Thoracic aorta (tissue), 2 donors: Measurements from ENCODE around the gene ZYX. TPM values are rescaled to one million over a fixed set of nuclear protein-coding genes. Genes with fewer than 3 reads are reported as not detected.

ENCODE experiments used
- ATAC-seq: fragments of 150-250 bp; one replicate; pipeline ENCODE4 v1.8.0; 2017; ENCODE audit warnings: low read depth; ENCODE audit not compliant: insufficient number of reproducible peaks, low FRiP score
- DNase-seq: peaks from one replicate; pipeline ENCODE4 v3.0.0-alpha.2; 2020; ENCODE audit warnings: low spot score
- H3K27ac ChIP-seq, 2 donors: fragments of 200-600 bp; sonication (generic); 1 replicate in 1 of 2; 2 replicates in 1 of 2; pipeline ENCODE4 v1.5.1; 2016; ENCODE audit warnings: mild to moderate bottlenecking in 2 of 2, moderate library complexity in 2 of 2
- H3K27me3 ChIP-seq: fragments of 200-600 bp; sonication (generic); replicated peaks from 2 replicates; pipeline ENCODE4 v1.6.0; 2016; ENCODE audit warnings: mild to moderate bottlenecking; ENCODE audit not compliant: insufficient read depth
- H3K36me3 ChIP-seq: fragments of 200-600 bp; sonication (generic); one replicate; pipeline ENCODE4 v1.5.1; 2016
- H3K4me1 ChIP-seq, 2 donors: fragments of 200-600 bp; sonication (generic); 1 replicate in 1 of 2; 2 replicates in 1 of 2; pipeline versions ENCODE4 v1.5.1 to v1.6.0; 2016; ENCODE audit warnings: low read depth in 2 of 2, mild to moderate bottlenecking in 1 of 2; ENCODE audit not compliant: control insufficient read depth in 1 of 2
- H3K4me3 ChIP-seq: fragments of 200-600 bp; sonication (generic); 2 replicates; pipeline ENCODE4 v1.5.1; 2016; ENCODE audit warnings: mild to moderate bottlenecking
- H3K9me3 ChIP-seq: fragments of 200-600 bp; sonication (generic); 2 replicates; pipeline ENCODE4 v1.5.1; 2016
- CTCF ChIP-seq: fragments of 200-600 bp; sonication (generic); IDR thresholded peaks from one replicate; pipeline ENCODE4 v1.5.1; 2019; ENCODE audit warnings: antibody characterized with exemption
- total RNA-seq, 2 donors: library from RNA; depleted of rRNA; stranded (reverse); fragments of >200 nt; gene quantifications; one replicate each; pipeline versions ENCODE4 v1.1.0 to v1.2.3, GENCODE V29; 2016

Gene ZYX
- total RNA-seq, 2 donors from 2014 or later, result 234 to 287 TPM

- Histone ChIP-seq H3K27ac (no peak overlapping the region), H3K4me1 (no peaks in the 10 kb centered on the region), H3K9me3 (no peaks in the 10 kb centered on the region), H3K27me3 (no peaks in the 10 kb centered on the region), H3K36me3 (no peaks in the 10 kb centered on the region), H3K4me3 (no peak overlapping the region)
- no peak for DNase-seq
- ATAC-seq, result no peak
- TF ChIP-seq CTCF, result no peak
Observed at GRCh38 chr7:143369678-143370651, 11.2 kb upstream of the ZYX start.

- Histone ChIP-seq H3K9me3 (no peaks in the 10 kb centered on the region), H3K4me1 (peaks cover 0 to 13% of the 10 kb centered on the region in 2 donors), H3K27me3 (no peaks in the 10 kb centered on the region), H3K4me3 (no peak overlapping the region), H3K27ac (no peak overlapping the region), H3K36me3 (no peaks in the 10 kb centered on the region)
- DNase-seq, result no peak
- TF ChIP-seq CTCF, result no peak
- no peak for ATAC-seq
Observed at GRCh38 chr7:143372070-143372469, 9.1 kb upstream of the ZYX start.

- peaks cover 7 to 24% of the 10 kb centered on the region in 2 donors for H3K4me1 ChIP-seq
- TF ChIP-seq CTCF, result no peak
- no peak overlapping the region for H3K4me3 ChIP-seq
- no peak overlapping the region for H3K27ac ChIP-seq
- no peak for ATAC-seq
- H3K27me3 ChIP-seq, result no peaks in the 10 kb centered on the region
- no peak for DNase-seq
- H3K9me3 ChIP-seq, result no peaks in the 10 kb centered on the region
- no peaks in the 10 kb centered on the region for H3K36me3 ChIP-seq
Observed at GRCh38 chr7:143373255-143373794, 7.8 kb upstream of the ZYX start.

DNA sequence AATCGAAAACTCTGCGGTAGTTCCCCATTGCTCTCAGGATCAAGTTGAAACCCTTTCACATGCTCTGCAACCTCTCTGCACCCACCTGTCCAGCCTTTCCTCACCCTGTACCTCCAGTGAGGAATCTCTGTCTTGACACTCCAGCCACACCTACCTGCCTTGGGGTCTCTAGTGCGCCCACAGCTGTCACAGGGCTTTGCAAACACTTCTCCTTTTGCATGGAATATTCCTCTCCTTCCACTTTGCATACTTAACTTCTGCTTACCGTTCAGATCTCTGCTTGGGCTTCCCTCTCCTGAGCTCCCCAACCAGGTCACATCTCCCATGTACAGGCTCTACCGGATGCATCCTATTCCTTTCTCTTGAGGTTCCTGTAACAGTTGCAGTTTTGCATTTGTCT is 6.6 kb upstream of the ZYX start:
- Histone ChIP-seq H3K36me3 (no peaks in the 10 kb centered on the region), H3K9me3 (no peaks in the 10 kb centered on the region), H3K27me3 (no peaks in the 10 kb centered on the region), H3K27ac (no peak overlapping the region), H3K4me1 (peaks cover 11 to 37% of the 10 kb centered on the region in 2 donors), H3K4me3 (no peak overlapping the region)
- ATAC-seq, result no peak
- no peak for TF ChIP-seq CTCF
- no peak for DNase-seq

DNA sequence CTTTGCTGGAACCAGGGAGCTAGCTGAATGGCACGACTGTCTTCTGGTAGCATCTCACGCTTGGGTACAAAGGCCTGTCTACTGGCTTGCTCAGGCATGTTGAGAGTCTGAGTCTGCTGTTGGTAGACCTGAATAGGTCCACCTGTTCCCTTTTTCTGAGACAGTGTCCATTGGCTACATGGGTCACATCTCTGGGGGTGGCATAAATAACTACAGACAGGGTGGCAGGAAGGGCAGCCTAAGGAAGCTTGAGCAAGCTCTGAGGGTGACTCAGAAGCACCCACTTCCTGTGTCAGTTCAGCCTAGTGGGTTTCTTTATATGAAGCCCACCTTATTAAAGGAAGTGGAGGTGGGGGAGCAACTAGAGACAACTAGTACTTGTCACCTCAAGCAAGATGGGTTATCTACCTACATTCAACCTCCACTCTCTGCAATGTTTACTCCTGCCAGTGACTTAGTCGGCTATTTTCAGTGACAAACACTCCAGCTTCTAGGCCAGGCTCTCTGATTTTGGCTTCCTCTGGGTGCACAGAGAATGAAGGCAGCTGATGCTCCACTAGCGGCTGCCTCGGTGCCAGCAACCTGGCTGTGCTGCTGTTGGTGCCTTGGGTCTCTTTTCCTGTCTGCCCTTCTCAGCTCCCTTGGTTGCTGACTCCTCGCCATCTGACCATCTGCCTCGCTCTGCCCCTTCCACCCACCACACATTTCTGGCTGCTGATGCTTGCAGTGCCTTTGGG is 5.7 kb upstream of the ZYX start:
- H3K27ac ChIP-seq, result peak overlapping the region; percentile 25 to 49
- H3K36me3 ChIP-seq, result no peaks in the 10 kb centered on the region
- TF ChIP-seq CTCF, result no peak
- DNase-seq (no peak), ATAC-seq (no peak)
- peaks cover 11 to 40% of the 10 kb centered on the region in 2 donors for H3K4me1 ChIP-seq
- no peak overlapping the region for H3K4me3 ChIP-seq
- no peaks in the 10 kb centered on the region for H3K27me3 ChIP-seq
- no peaks in the 10 kb centered on the region for H3K9me3 ChIP-seq
